Kidney (tissue), 14 donors: ENCODE data around the gene ASPG. TPM values are rescaled to one million over a fixed set of nuclear protein-coding genes. Genes with fewer than 3 reads are reported as not detected.
"Not testable (repeated sequence)": the region's sequence is repeated elsewhere in the genome, so short reads cannot be mapped to it uniquely, and the experiment has no call there.

Source experiments
- DNase-seq, 5 donors: peaks; one replicate each; pipeline ENCODE4 v3.0.0-alpha.2; 2013 to 2020
- FAIRE-seq: peaks from 2 replicates; lab custom pipeline; 2012; peaks lifted over from hg19 to GRCh38; lab: Jason Lieb, UNC
- H3K27ac ChIP-seq, 2 donors: one replicate each; pipeline ENCODE4 v1.7.0; 2013; ENCODE audit warnings: low read depth in 2 of 2, low read length in 2 of 2, inconsistent platforms in 1 of 2
- H3K27me3 ChIP-seq: one replicate; pipeline ENCODE4 v1.7.1; 2013; ENCODE audit warnings: low read length, inconsistent platforms; ENCODE audit not compliant: control insufficient read depth, insufficient read depth
- H3K36me3 ChIP-seq, 3 donors: one replicate each; pipeline versions ENCODE4 v1.7.0 to v1.7.1; 2013; ENCODE audit warnings: low read length in 3 of 3, control low read depth in 1 of 3, inconsistent platforms in 1 of 3; ENCODE audit not compliant: insufficient read depth in 3 of 3, control insufficient read depth in 2 of 3
- H3K4me1 ChIP-seq, 3 donors: one replicate each; pipeline versions ENCODE4 v1.7.0 to v1.7.1; 2013; ENCODE audit warnings: low read length in 3 of 3, inconsistent platforms in 1 of 3, low read depth in 1 of 3; ENCODE audit not compliant: control insufficient read depth in 2 of 3, insufficient read depth in 2 of 3
- H3K4me3 ChIP-seq, 3 donors: one replicate each; pipeline versions ENCODE4 v1.7.0 to v1.8.1; 2013; ENCODE audit warnings: low read length in 3 of 3, control low read depth in 1 of 3, inconsistent platforms in 1 of 3
- H3K9ac ChIP-seq, 3 donors: one replicate each; pipeline versions ENCODE4 v1.7.0 to v1.7.1; 2013; ENCODE audit warnings: low read length in 3 of 3, control low read depth in 1 of 3, inconsistent platforms in 1 of 3
- H3K9me3 ChIP-seq, 3 donors: one replicate each; pipeline versions ENCODE4 v1.7.0 to v1.7.1; 2013; ENCODE audit warnings: low read length in 3 of 3, control low read depth in 1 of 3, inconsistent platforms in 1 of 3; ENCODE audit not compliant: control insufficient read depth in 2 of 3, insufficient read depth in 1 of 3
- CTCF ChIP-seq: IDR thresholded peaks from 3 replicates; pipeline ENCODE4 v1.5.1; 2012; ENCODE audit warnings: mild to moderate bottlenecking, moderate library complexity, borderline replicate concordance; ENCODE audit not compliant: insufficient read depth; ENCODE audit errors: extremely low read depth
- intact Hi-C: fragments of 100-400 bp; cut with DNase I; formaldehyde crosslinking; loops from one replicate; pipeline ENCODE4 v1.11.1; 2022
- polyA plus RNA-seq: library from polyadenylated mRNA; stranded (reverse); fragments of 350-450 nt; fragmentation: Illumina TruSeq; extraction: RNeasy Lipid Tissue Mini Kit (QIAGEN cat#74804); gene quantifications from one replicate; pipeline ENCODE4 v1.2.3, GENCODE V29; 2014; ENCODE audit warnings: low read depth, low replicate concordance; ENCODE audit not compliant: insufficient read depth
- total RNA-seq: library from RNA; stranded (reverse); fragmentation: NEBNext Ultra II Directional; extraction: Animal tissue kit (Norgen Biotek cat#: 25700); gene quantifications from one replicate; pipeline ENCODE4 v1.2.1, GENCODE V29; 2021
- donor health status: control.
- donor health status: control.
- donor health status: control.
- donor health status: control.
- donor health status: control.
- donor health status: DM: yes; HTN: yes; CAD: no.
- donor health status: Normal renal cell carcinoma (clear cell type).

The ASPG gene
- total and polyA plus RNA-seq, 2 donors from 2014 or later: 2.5 to 58.1 TPM

GRCh38 chr14:104151566-104152245 lies 66.2 kb downstream of the ASPG start:
- H3K27ac ChIP-seq: no peak overlapping the region
- H3K36me3 ChIP-seq: no peaks in the 10 kb centered on the region
- peaks cover 0 to 5% (median 0%) of the 10 kb centered on the region in 3 donors for H3K4me1 ChIP-seq
- no peaks in the 10 kb centered on the region for H3K9me3 ChIP-seq
- DNase-seq (no peak), FAIRE-seq (no peak)
- intact Hi-C loops: no loop called here
- TF ChIP-seq CTCF: no peak
- no peaks in the 10 kb centered on the region for H3K27me3 ChIP-seq
- no peak overlapping the region for H3K4me3 ChIP-seq
- no peak overlapping the region for H3K9ac ChIP-seq

- TF ChIP-seq CTCF: no peak
- no peak for DNase-seq
- no peaks in the 10 kb centered on the region for H3K27me3 ChIP-seq
- peaks cover 0 to 5% (median 0%) of the 10 kb centered on the region in 3 donors for H3K4me1 ChIP-seq
- intact Hi-C loops: no loop called here
- H3K36me3 ChIP-seq: no peaks in the 10 kb centered on the region
- no peak overlapping the region for H3K27ac ChIP-seq
- no peak for FAIRE-seq
- no peak overlapping the region for H3K4me3 ChIP-seq
- H3K9ac ChIP-seq: no peak overlapping the region
- H3K9me3 ChIP-seq: no peaks in the 10 kb centered on the region
Observed at GRCh38 chr14:104152246-104152575, 66.7 kb downstream of the ASPG start.

- Histone ChIP-seq H3K4me1 (peaks cover 0 to 5% (median 0%) of the 10 kb centered on the region in 3 donors), H3K36me3 (no peaks in the 10 kb centered on the region), H3K27ac (no peak overlapping the region), H3K4me3 (no peak overlapping the region), H3K9me3 (no peaks in the 10 kb centered on the region), H3K9ac (no peak overlapping the region), H3K27me3 (no peaks in the 10 kb centered on the region)
- FAIRE-seq: no peak
- TF ChIP-seq CTCF: no peak
- intact Hi-C loops: no loop called here
- no peak for DNase-seq
Observed at GRCh38 chr14:104152686-104153393, 67.3 kb downstream of the ASPG start.

- FAIRE-seq, H3K4me3 ChIP-seq, H3K9ac ChIP-seq, intact Hi-C loops, H3K4me1 ChIP-seq, H3K36me3 ChIP-seq, H3K27me3 ChIP-seq, DNase-seq, H3K27ac ChIP-seq, H3K9me3 ChIP-seq: not testable (repeated sequence)
Observed at GRCh38 chr14:104153394-104153755, 67.9 kb downstream of the ASPG start.
